GM18519 (cell line): Measurements from ENCODE around the gene ATF7IP2.

ENCODE experiments used
- ATAC-seq: cut with Tn5 transposase; IDR thresholded peaks from one replicate; pipeline ENCODE4 v1.9.1; 2021; ENCODE audit warnings: mild to moderate bottlenecking, moderate library complexity; ENCODE audit not compliant: unreplicated experiment, low FRiP score

ATF7IP2 gene

GRCh38 chr16:10531582-10531981 is 145.7 kb downstream of the ATF7IP2 start:
- no peak for ATAC-seq
